ENCODE measurements around the gene TSPAN8. TPM values are rescaled to one million over a fixed set of nuclear protein-coding genes. Genes with fewer than 3 reads are reported as not detected.

TSPAN8 gene
- total RNA-seq, 1 experiment from 2014 or later, result not detected

- no peaks in the 10 kb centered on the region for H3K36me3 ChIP-seq
- no peak overlapping the region for H3K4me3 ChIP-seq
- no peak for DNase-seq
- H3K27me3 ChIP-seq, result no peaks in the 10 kb centered on the region; the same call in 1 of the 2 replicates
- 0 out of 2 replicates have a peak, but pooled peaks cover 2% of the 10 kb centered on the region for H3K9me3 ChIP-seq
Measured at GRCh38 chr12:71105956-71106355, 51.8 kb downstream of the TSPAN8 start.

- no peaks in the 10 kb centered on the region for H3K36me3 ChIP-seq
- no peaks in the 10 kb centered on the region for H3K27me3 ChIP-seq
- peaks cover 11% of the 10 kb centered on the region for H3K9me3 ChIP-seq
- no peak overlapping the region for H3K4me3 ChIP-seq
- no peak for DNase-seq
Measured at GRCh38 chr12:71092290-71092689, 65.5 kb downstream of the TSPAN8 start.

GRCh38 chr12:71090971-71091370 lies 66.8 kb downstream of the TSPAN8 start:
- H3K4me3 ChIP-seq, result no peak overlapping the region
- peaks cover 11% of the 10 kb centered on the region for H3K9me3 ChIP-seq
- H3K36me3 ChIP-seq, result no peaks in the 10 kb centered on the region
- H3K27me3 ChIP-seq, result no peaks in the 10 kb centered on the region
- DNase-seq, result no peak

- peaks cover 3% of the 10 kb centered on the region for H3K9me3 ChIP-seq
- no peak for DNase-seq
Measured at GRCh38 chr12:71085575-71085974, 72.2 kb downstream of the TSPAN8 start.

GRCh38 chr12:71075743-71076142 lies 82.1 kb downstream of the TSPAN8 start:
- Histone ChIP-seq H3K9me3 (peaks cover 14% of the 10 kb centered on the region), H3K27me3 (no peaks in the 10 kb centered on the region), H3K4me3 (no peak overlapping the region), H3K36me3 (no peaks in the 10 kb centered on the region)
- DNase-seq, result no peak

More at GRCh38 chr12:71085575-71085974, 72.2 kb downstream of the TSPAN8 start:
- Histone ChIP-seq H3K27me3 (no peaks in the 10 kb centered on the region), H3K4me3 (no peak overlapping the region), H3K36me3 (no peaks in the 10 kb centered on the region)

Other genes with a start within 250 kb of the TSPAN8 start
- 0.44 TPM in 1 of 2 replicates, not detected in the other for gene PTPRR, start 237.3 kb downstream of the TSPAN8 start, total RNA-seq (2014; rRNA removed; shearing (Covaris generic); ENCODE audit: low replicate concordance)